Measurements from ENCODE around the gene TUBA3C.

Gene TUBA3C

GRCh38 chr13:19161308-19161707 lies 20.3 kb downstream of the TUBA3C start:
- DNase-seq (ENCODE audit: low spot score), result no peak

GRCh38 chr13:19159761-19160420 lies 21.7 kb downstream of the TUBA3C start:
- no peak for DNase-seq (ENCODE audit: low spot score)

GRCh38 chr13:19159181-19159580 lies 22.4 kb downstream of the TUBA3C start:
- no peak for DNase-seq (ENCODE audit: low spot score)

GRCh38 chr13:19158526-19159174 lies 23.0 kb downstream of the TUBA3C start:
- no peak for DNase-seq (ENCODE audit: low spot score)

GRCh38 chr13:19158006-19158405 lies 23.6 kb downstream of the TUBA3C start:
- DNase-seq (ENCODE audit: low spot score), result no peak

GRCh38 chr13:19157461-19157860 lies 24.2 kb downstream of the TUBA3C start:
- no peak for DNase-seq (ENCODE audit: low spot score)

- DNase-seq (ENCODE audit: low spot score), result no peak
These were observed 25.4 kb downstream of the TUBA3C start for GRCh38 chr13:19156013-19156825.

- no peak for DNase-seq (ENCODE audit: low spot score)
These were observed 26.2 kb downstream of the TUBA3C start for GRCh38 chr13:19155321-19155861.

- no peak for DNase-seq (ENCODE audit: low spot score)
These were observed 26.8 kb downstream of the TUBA3C start for GRCh38 chr13:19154843-19155242.

- DNase-seq (ENCODE audit: low spot score), result no peak
These were observed 27.7 kb downstream of the TUBA3C start for GRCh38 chr13:19153782-19154450.

- DNase-seq (ENCODE audit: low spot score), result no peak
These were observed 29.2 kb downstream of the TUBA3C start for GRCh38 chr13:19152403-19152802.

- no peak for DNase-seq (ENCODE audit: low spot score)
These were observed 29.9 kb downstream of the TUBA3C start for GRCh38 chr13:19151581-19152263.

- DNase-seq (ENCODE audit: low spot score), result no peak
These were observed 30.9 kb downstream of the TUBA3C start for GRCh38 chr13:19150712-19151228.

GRCh38 chr13:19150226-19150625 lies 31.4 kb downstream of the TUBA3C start:
- DNase-seq (ENCODE audit: low spot score), result no peak

- DNase-seq (ENCODE audit: low spot score), result no peak
These were observed 33.1 kb downstream of the TUBA3C start for GRCh38 chr13:19148561-19148960.

Measured in CD4-positive, alpha-beta T cell treated with Interleukin-6 at 100 ng/mL for 8 hours (primary cell).